ENCODE data around the gene SCNN1B.
A peak's percentile ranks its signal among the peaks of the same experiment; 100 is the strongest.
"Not testable (repeated sequence)": the region's sequence is repeated elsewhere in the genome, so short reads cannot be mapped to it uniquely, and the experiment has no call there.

SCNN1B gene

GRCh38 chr16:23302045-23302956 is at the start of gene SCNN1B:
TSS of gene SCNN1B (plus strand) at chr16:23302302. CDS start at chr16:23348600, 46,298 bp downstream.
- DNase-seq (ENCODE audit: low read depth) = no peak
- H3K4me3 ChIP-seq (ENCODE audit: low read length) = peak within 1 kb of the TSS; percentile 48
- no peak for TF ChIP-seq CTCF (IDR thresholded peaks at IDR 0.05; ENCODE audit: insufficient read depth, low read depth, low read length, missing control alignments)

GRCh38 chr16:23252310-23252709 is 49.8 kb upstream of the SCNN1B start:
- no peak for TF ChIP-seq CTCF (IDR thresholded peaks at IDR 0.05; ENCODE audit: insufficient read depth, low read depth, low read length, missing control alignments)
- no peak overlapping the region for H3K4me3 ChIP-seq (ENCODE audit: low read length)

GRCh38 chr16:23253650-23254049 is 48.5 kb upstream of the SCNN1B start:
- not testable (repeated sequence) for DNase-seq (ENCODE audit: low read depth); H3K4me3 ChIP-seq (ENCODE audit: low read length)

More at GRCh38 chr16:23252310-23252709, 49.8 kb upstream of the SCNN1B start:
- no peak for DNase-seq (ENCODE audit: low read depth)

- H3K4me3 ChIP-seq (ENCODE audit: low read length) = no peak overlapping the region
- TF ChIP-seq CTCF (IDR thresholded peaks at IDR 0.05; ENCODE audit: insufficient read depth, low read depth, low read length, missing control alignments) = no peak
- DNase-seq (ENCODE audit: low read depth) = peak; percentile 16
These were observed 47.8 kb upstream of the SCNN1B start for GRCh38 chr16:23254338-23254737.

GRCh38 chr16:23255000-23255399 is 47.1 kb upstream of the SCNN1B start:
- H3K4me3 ChIP-seq (ENCODE audit: low read length) = no peak overlapping the region
- TF ChIP-seq CTCF (IDR thresholded peaks at IDR 0.05; ENCODE audit: insufficient read depth, low read depth, low read length, missing control alignments) = no peak
- no peak for DNase-seq (ENCODE audit: low read depth)

GRCh38 chr16:23256440-23256839 is 45.7 kb upstream of the SCNN1B start:
- no peak overlapping the region for H3K4me3 ChIP-seq (ENCODE audit: low read length)
- no peak for TF ChIP-seq CTCF (IDR thresholded peaks at IDR 0.05; ENCODE audit: insufficient read depth, low read depth, low read length, missing control alignments)
- no peak for DNase-seq (ENCODE audit: low read depth)

GRCh38 chr16:23257682-23258081 is 44.4 kb upstream of the SCNN1B start:
- TF ChIP-seq CTCF (IDR thresholded peaks at IDR 0.05; ENCODE audit: insufficient read depth, low read depth, low read length, missing control alignments) = no peak
- no peak overlapping the region for H3K4me3 ChIP-seq (ENCODE audit: low read length)
- peak; percentile 66 for DNase-seq (ENCODE audit: low read depth)

Data from epithelial cell of esophagus (primary cell).